Measurements from ENCODE around the gene AP1S2.
A peak's percentile ranks its signal among the peaks of the same experiment; 100 is the strongest.
"Not testable (repeated sequence)": the region's sequence is repeated elsewhere in the genome, so short reads cannot be mapped to it uniquely, and the experiment has no call there.

Gene AP1S2

GRCh38 chrX:15854080-15854655 is 445 bp downstream of the AP1S2 start:
- peak; percentile 8 to 24 for DNase-seq

DNA sequence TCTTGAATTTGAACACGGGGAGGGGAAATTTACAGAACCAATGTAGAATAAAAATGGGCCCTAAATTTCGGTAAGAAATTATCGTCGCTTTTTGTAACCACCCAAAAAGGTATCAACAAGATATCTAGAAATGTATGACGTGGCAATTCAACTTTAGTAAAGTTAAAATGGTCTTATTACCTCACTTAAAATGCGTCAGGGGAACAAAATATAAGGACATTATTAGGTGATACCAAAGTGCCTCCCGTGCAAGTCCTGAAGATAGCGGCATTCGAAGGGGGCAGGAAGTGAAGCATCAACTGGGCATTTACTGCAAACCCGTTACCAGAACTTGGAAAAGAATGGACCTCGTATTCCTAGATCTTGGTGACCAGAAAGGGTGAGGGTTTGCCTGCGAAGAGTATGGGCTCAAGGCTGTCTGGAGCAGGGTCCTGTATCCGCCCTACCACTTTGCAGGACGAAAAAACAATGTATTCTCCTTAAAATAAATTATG is 980 bp downstream of the AP1S2 start:
- no peak for DNase-seq

- DNase-seq: no peak
Measured at GRCh38 chrX:15849555-15849954, 5.1 kb downstream of the AP1S2 start.

- DNase-seq: no peak
Measured at GRCh38 chrX:15848576-15848975, 6.0 kb downstream of the AP1S2 start.

DNA sequence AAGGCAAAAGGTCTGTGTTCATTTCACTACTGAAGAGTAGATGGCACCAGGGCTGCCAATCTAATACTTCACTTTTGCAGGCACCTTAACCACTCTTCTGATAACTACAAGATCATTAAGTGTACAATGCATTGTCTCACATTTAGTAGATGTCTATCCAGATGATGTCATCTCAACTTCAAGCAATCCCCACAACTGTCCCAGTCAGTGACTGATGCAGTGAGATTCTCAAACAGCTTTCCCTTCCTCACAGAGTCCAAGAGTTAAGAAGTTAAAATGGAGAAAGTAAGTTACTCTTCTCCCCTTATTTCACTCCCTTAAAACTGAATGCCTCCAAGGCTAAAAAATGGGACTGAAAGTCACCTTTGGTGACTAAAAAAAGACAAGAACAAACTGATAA is 10.7 kb downstream of the AP1S2 start:
- DNase-seq: no peak

DNA sequence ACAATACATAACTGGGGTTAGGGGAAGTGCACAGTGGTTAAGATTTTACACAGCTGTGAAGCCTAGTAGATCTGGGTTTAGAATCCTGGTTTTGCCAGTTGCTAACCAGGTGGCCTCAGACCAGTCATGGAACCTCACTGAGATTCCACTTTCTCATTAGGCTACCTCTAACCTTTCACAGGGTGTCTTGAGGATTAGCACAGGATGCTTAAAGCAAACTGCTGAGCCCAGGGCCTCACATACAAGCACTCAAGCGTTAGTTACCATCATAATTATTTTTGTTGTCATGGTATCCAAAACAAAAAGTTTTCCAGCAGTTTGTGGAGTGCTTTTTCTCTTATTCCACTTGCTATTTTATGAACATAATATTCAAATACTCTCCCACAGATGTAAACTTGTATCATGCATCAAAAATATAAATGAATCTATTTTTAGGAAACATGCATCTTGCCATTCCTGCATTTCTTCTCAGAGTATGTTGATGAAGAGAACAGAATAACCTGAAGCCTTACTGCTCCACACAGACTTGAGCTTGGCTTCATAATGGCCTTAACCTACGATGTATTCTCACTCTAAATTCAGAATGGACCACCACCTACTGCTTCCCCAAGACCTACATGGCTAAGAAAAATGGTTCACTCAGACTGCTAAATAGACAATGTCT is 12.6 kb downstream of the AP1S2 start:
- DNase-seq: no peak

DNA sequence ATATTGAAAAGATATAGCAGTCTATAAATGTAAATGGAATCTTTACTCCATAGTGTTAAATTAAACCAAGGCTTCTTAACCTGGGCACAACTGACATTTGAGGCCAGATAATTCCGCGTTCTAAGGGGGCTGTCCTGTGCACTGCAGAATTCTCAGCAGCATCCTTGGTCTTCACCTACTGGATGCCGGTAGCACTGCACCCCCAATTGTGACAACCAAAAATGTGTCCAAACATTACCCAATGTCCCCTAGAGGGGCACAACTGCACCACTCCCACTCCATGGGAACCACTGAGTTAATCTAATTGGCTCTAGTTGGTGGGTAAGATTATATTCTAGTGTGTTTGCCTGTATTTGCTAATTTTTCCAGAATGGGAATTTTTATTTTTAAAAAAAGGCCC is 16.6 kb downstream of the AP1S2 start:
- DNase-seq: no peak

GRCh38 chrX:15834827-15835595 is 19.6 kb downstream of the AP1S2 start:
- no peak for DNase-seq

- DNase-seq: no peak
Measured at GRCh38 chrX:15834053-15834452, 20.6 kb downstream of the AP1S2 start.

- not testable (repeated sequence) for DNase-seq
Measured at GRCh38 chrX:15831347-15831746, 23.3 kb downstream of the AP1S2 start.

- no peak for DNase-seq
Measured at GRCh38 chrX:15829217-15829616, 25.4 kb downstream of the AP1S2 start.

DNA sequence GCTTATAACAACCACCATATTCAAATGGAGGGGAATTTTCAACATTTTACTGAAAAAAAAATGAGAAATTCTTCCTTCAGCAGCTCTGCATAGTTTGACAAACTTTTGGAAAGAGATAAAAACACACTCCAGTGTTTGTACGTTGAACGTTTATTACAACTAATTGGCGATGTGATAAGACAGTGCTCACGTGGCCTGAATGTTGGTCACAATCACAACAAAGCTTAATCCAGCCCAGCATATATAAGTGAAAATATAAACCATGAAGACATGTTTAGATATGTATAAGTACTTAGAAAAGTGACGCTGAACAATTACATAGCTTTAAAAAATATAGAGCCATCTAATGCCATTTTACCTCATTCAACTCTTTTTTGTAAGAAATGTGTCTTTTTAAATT is 28.7 kb downstream of the AP1S2 start:
- no peak for DNase-seq

DNA sequence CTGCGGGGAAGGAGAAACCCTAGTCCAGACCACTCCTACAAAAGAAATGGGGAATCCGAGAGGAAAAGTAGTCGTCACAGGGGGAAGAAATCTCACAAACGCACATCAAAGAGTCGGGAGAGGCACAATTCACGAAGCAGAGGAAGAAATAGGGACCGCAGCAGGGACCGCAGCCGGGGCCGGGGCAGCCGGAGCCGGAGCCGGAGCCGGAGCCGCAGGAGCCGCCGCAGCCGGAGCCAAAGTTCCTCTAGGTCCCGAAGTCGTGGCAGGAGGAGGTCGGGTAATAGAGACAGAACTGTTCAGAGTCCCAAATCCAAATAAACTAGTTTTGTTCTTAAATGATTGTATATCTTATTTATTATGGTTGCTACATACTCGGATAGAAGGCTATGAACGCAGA is 31.7 kb downstream of the AP1S2 start:
- DNase-seq: no peak

DNA sequence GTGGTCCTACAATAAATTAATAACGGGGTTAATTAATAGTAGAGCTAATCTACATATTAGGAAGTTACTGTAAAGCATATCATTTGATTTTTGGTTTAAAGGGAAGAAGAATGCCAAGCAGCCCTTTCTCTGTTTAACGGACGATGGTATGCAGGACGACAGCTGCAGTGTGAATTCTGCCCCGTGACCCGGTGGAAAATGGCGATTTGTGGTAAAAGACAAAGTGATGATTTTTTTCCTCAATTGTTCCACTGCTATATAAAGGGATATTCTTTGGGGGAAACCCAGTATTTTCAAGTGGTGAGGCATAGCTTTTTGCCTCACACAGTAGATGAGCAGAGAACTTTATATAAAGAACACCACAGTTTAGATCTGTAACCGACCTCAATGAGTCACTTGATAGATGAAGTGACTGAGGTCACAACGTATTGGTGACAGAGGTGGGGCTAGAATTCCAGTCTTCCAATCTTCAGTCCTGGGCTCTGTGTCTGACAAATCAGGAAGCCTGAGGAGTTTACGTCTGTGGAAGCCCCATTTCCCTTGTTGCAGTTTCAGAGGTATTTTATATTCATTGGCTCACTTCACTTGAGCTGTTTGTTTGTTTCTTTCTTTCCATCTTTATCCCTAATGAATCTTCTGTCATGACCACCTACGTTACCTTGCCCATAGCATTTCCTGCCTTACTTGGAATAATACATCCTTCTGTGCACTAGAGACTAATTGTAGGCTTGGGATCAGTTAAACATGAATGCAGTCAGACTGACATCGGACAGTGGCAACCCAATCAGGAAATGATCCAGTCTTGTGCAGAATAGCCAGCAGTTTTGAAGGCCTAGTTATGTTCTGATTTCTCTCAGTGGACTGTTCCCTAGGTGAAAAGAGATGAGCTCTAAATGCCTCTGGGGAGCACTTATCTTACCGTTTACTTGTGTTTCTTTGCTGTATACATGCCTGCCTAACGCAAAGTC is 34.2 kb downstream of the AP1S2 start:
- DNase-seq: no peak

DNA sequence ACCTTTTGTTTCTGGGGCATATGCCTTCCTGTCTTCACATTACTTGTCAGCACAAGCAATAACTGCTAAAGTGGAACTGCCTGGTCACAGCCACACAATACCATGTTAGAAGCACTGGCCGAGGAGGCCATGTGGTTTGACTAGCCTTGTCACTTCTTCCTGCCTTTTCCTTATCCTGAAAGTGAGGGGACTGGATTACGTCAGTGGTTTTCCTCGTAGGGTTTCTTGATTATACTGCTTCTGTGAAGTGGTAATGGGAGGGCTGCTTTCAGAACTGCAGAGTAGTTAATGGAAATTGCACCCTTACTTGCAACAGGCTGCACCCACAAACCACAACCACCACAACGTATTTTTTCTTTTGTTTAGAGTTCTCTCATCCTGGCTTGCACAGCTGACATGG is 37.7 kb downstream of the AP1S2 start:
- DNase-seq: no peak

DNA sequence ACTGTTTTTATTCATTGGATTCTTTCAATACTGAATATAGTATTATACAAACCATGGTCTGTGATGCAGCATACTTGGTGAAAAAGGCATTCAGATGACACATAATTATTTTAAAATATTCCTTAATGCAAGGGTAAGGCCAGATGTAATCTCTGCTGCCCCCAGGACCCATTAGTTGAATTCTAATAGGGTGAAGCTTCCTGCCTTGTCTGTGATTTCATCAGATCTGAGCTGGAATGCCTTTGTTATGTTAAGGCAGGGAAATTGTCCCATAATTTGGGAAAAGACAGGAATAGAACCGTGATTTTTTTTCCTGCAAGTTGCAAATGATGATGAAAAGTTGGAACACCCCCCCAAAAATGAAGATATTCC is 38.2 kb downstream of the AP1S2 start:
- DNase-seq: no peak

DNA sequence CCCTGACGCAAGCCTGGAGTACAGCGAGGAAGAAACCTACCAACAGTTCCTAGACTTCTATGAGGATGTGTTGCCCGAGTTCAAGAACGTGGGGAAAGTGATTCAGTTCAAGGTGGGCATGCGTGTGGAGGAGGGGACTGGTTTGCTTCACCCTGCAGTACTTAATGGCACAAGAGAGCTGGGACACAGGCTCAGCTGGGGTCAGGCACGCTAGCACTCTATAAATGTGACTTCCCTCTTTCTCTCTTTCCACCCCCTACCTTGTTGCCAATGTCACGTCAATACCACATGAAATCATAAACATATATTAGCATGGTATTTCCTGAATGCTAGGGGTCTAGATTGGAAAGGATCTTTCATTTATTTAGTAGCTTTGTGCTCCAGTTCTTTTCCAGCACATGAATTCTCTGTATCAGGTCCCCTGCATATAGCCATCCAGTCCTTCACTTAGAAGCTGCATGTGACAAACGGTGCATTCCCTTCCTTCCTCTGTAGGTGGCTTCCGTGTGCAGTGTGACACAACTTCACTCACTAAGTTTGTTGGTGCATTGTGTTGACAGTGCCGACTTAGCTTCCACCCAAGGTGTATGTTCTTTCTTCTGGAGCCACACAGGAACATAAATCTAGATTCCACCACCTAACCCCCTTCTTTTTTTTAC is 38.7 kb downstream of the AP1S2 start:
- DNase-seq: no peak

- no peak for DNase-seq
Measured at GRCh38 chrX:15814771-15815365, 39.7 kb downstream of the AP1S2 start.

DNA sequence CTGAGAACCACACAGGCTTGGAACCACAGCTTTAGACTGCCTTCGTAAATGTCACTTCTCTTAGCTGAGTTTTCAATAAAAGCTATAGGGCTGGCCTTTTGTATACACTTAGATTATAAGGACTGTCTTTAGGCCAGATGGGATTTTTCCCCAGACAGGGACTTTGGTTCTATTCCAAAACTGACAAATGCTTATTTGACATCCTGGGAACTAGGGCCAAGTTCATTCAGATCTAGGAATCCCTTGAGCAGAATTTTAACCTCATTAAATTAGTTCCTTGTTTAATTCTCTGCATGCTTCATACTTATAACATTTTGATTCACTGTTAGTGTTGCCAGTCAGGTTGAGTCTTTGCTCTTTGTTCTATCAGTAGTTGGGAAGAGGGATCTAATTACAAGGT is 41.2 kb downstream of the AP1S2 start:
- DNase-seq: no peak

DNA sequence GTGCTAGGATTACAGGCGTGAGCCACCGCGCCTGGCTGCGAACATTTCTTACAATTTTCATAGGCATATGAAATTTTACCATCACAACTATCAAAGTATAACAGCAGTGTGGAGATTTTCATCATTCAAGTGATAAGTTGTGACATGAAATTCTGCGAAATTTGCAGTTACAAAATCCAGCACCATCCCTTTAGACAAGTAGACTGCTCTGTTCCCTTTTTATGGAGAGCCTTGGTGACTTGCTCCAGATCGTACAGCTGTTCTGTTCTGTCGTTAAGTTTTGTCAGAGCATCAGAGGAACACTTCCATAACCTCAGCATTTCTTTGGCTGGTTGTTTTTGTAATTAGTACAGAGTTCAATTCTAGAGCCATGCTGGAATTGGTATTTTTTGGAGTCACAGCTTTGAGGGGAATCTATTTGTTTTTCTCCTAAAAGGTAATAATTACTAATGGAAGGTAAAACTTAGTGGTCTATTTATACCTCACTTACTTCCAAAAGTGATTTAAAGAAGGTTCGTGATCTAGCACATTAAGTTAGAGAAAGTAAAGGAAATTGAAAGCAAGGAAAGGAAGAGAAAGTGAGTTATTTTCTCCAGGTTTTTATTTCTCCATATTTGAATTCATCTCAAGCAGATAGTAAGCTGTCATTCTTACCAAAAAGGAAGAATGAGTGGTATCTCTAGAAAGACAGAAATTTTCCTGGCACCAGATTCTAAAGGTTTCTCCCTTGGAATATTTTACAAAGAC is 42.2 kb downstream of the AP1S2 start:
- DNase-seq: no peak

DNA sequence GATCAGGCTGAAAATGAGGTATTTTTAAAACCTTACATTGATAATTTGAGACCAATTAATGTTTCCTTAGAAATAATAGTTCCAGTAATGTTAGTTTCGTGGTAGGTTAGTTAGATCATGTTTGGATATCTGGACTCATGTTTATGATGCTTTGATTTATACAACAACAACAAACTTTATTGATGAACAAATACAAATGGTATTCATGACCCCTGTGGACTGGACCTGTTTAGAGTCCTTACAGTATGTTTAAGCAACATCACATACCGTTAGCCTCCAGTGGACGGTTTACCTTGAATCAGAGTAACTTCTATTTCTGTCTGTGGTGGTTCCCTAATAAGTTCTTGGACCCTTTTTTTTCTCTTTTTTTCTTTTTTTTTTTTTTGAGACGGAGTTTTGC is 46.4 kb downstream of the AP1S2 start:
- no peak for DNase-seq

Data from bone marrow (tissue), 2 donors.